G401.6 (cell line): ENCODE measurements around the gene AWAT2.

ENCODE experiments used
- FAIRE-seq: peaks from 2 replicates; lab custom pipeline; 2012; peaks lifted over from hg19 to GRCh38; lab: Jason Lieb, UNC

Gene AWAT2

DNA sequence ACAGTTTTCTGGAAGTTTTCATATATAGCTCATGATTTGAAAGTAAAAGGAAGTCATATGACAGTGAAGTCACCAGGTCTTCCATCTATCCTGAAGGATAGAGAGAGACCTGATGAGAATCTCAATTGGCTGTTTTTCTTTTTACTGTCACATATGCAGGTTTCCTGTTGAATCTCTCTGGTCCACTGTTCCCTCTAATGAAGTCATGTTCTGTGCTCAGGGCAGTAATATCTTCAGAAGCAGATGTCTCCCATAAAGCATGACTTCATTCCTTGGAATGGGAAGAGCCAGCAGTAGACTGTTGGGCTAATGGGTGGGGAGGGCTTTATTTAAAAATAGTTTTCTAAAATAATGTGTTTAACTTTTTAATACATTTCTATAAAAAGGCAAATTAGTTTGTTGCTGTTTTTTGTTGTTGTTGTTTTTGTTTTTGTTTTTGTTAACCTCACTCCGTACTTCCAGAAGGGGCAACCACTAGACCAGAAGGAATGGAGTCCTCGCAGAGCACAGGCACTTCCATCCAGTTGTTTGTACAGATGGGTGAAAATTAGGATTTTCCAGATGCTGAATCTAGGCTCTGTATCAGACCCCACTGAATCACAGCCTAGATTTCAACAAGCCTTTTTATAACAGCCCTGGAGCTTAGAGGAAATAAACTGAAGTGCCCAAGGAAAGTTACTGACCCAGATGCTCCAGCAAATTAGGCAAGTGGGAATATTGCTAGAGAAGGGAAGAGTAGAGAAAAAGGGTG is 54.2 kb downstream of the AWAT2 start:
- no peak for FAIRE-seq

DNA sequence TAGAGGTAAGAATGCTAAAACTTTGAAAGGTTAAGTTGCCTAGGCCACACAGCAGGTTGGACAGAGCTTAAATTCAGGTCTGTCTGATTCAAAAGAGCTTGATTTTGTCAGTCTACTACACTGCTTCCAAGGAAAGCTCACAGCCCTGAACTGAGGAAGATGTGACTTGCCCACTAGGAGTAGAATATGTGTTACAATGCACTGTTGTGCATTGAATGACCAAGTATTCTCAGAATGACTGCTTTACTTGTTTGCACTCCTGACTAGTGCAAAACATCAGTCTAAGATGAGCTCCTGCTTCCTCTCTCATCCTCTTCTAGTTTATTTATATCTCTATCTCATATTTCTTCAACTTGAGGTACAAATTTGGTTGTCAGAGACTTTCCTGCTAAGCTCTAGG is 56.2 kb downstream of the AWAT2 start:
- FAIRE-seq: no peak

DNA sequence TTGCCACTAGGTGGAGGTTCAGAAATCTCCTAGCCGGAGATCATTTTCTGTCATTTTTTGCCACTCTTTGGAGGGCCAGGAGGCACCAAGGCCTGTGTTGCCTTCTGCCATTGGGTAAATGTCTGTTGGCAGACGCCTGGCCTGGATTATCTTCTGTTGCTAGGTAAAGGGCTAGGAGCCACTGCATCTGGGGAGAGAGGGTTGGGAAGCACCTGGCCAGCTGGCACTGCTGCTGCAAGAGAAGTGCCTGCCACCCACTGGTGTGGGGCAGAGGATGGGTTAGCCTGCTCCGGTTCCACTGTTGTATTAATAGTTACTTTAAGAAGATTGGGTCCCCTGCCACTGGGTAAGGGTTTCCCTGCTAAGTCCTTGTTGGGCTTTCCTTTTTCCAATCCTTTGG is 58.1 kb downstream of the AWAT2 start:
- FAIRE-seq: no peak
